MM.1S (cell line): ENCODE data around the gene ST7.
"Not testable (repeated sequence)": the region's sequence is repeated elsewhere in the genome, so short reads cannot be mapped to it uniquely, and the experiment has no call there.

Experiments
- DNase-seq: peaks from one replicate; pipeline ENCODE4 v3.0.0-alpha.2; 2015
- H2AFZ ChIP-seq: fragments of 300-600 bp; sonication (generic); 2 replicates; pipeline ENCODE4 v1.6.0; 2016; ENCODE audit warnings: antibody characterized with exemption, low read length
- H3F3A ChIP-seq: fragments of 300-600 bp; sonication (generic); 2 replicates; pipeline ENCODE4 v1.6.1; 2016; ENCODE audit warnings: mild to moderate bottlenecking, antibody characterized with exemption, low read length, moderate library complexity, mixed read lengths; ENCODE audit not compliant: insufficient read depth
- H3K27ac ChIP-seq: fragments of 300-600 bp; sonication (generic); 2 replicates; pipeline ENCODE4 v1.5.1; 2016; ENCODE audit warnings: mild to moderate bottlenecking, low read length
- H3K27me3 ChIP-seq: fragments of 300-600 bp; sonication (generic); replicated peaks from 2 replicates; pipeline ENCODE4 v1.6.0; 2016; ENCODE audit warnings: low read length; ENCODE audit not compliant: insufficient read depth
- H3K36me3 ChIP-seq: fragments of 300-600 bp; sonication (generic); replicated peaks from 2 replicates; pipeline ENCODE4 v1.6.1; 2016; ENCODE audit warnings: mild to moderate bottlenecking, low read length, mixed read lengths; ENCODE audit not compliant: insufficient read depth
- H3K4me1 ChIP-seq: fragments of 300-600 bp; sonication (generic); 2 replicates; pipeline ENCODE4 v1.6.1; 2016; ENCODE audit warnings: low read length, mixed read lengths
- H3K4me2 ChIP-seq: fragments of 300-600 bp; sonication (generic); 2 replicates; pipeline ENCODE4 v1.6.0; 2016; ENCODE audit warnings: low read depth, low read length
- H3K4me3 ChIP-seq: fragments of 300-600 bp; sonication (generic); 2 replicates; pipeline ENCODE4 v1.5.1; 2016; ENCODE audit warnings: low read length, mixed read lengths
- H3K79me2 ChIP-seq: fragments of 300-600 bp; sonication (generic); 2 replicates; pipeline ENCODE4 v1.6.1; 2016; ENCODE audit warnings: mixed run types, low read length, mixed read lengths
- H3K9ac ChIP-seq: fragments of 300-600 bp; sonication (generic); 2 replicates; pipeline ENCODE4 v1.6.1; 2016; ENCODE audit warnings: low read length, mixed read lengths
- H3K9me2 ChIP-seq: fragments of 300-600 bp; sonication (generic); replicated peaks from 2 replicates; pipeline ENCODE4 v1.6.1; 2016; ENCODE audit warnings: mild to moderate bottlenecking, low read length, mixed read lengths; ENCODE audit not compliant: insufficient read depth
- H3K9me3 ChIP-seq: fragments of 300-600 bp; sonication (generic); replicated peaks from 2 replicates; pipeline ENCODE4 v1.6.1; 2016; ENCODE audit warnings: mild to moderate bottlenecking, low read length, mixed read lengths; ENCODE audit not compliant: insufficient read depth
- H4K20me1 ChIP-seq: fragments of 300-600 bp; sonication (generic); 2 replicates; pipeline ENCODE4 v1.6.1; 2016; ENCODE audit warnings: mild to moderate bottlenecking, low read length, moderate library complexity, mixed read lengths; ENCODE audit not compliant: insufficient read depth
- EZH2 ChIP-seq: fragments of 300-600 bp; sonication (generic); optimal IDR thresholded peaks from 2 replicates; pipeline ENCODE3; 2017; ENCODE audit warnings: low read depth, mild to moderate bottlenecking, antibody characterized with exemption, low read length, mixed read lengths
- EZH2phosphoT487 ChIP-seq: fragments of 300-600 bp; sonication (generic); IDR thresholded peaks from 2 replicates; pipeline ENCODE4 v1.6.1; 2018; ENCODE audit warnings: antibody characterized with exemption, low read length
- TF ChIP-seq, protein P1 (sequence below): fragments of 300-600 bp; sonication (generic); IDR thresholded peaks from 2 replicates; pipeline ENCODE4 v1.5.1; 2016; ENCODE audit warnings: antibody characterized with exemption, low read length, mixed read lengths

The ST7 gene

DNA sequence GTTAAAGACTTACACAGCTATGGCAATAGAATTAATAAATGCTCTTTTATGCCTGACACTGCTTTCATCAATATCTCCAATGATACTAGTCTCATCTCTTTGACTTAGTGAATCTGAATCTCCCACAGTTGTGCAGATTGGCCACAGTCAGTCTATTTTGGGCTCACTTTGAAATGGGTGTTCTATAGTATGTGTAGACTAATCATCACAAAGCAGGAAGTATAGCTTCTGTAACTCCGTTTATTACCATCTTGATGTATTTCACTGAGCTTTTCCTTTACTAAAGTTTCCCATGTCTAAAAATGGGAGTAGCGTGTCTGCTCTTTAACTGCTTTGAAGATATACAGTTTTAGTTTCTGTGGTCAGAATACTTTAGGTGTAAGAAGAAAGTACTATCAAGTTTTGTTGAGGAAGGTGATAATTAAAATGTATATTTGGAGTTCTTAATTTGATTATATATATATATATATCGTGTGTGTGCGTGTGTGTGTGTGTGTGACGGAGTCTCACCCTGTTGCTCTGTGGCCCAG is 70.1 kb downstream of the ST7 start:
- Histone ChIP-seq H3K36me3 (no peaks in the 10 kb centered on the region), H4K20me1 (no peaks in the 10 kb centered on the region), H3K9me3 (no peaks in the 10 kb centered on the region), H2AFZ (no peak overlapping the region), H3K4me1 (no peaks in the 10 kb centered on the region), H3K4me3 (no peak overlapping the region), H3F3A (no peaks in the 10 kb centered on the region), H3K27me3 (no peaks in the 10 kb centered on the region), H3K9ac (no peak overlapping the region), H3K9me2 (no peaks in the 10 kb centered on the region), H3K27ac (no peak overlapping the region), H3K79me2 (peaks cover 18% of the 10 kb centered on the region; the same call in 1 of the 2 replicates), H3K4me2 (no peak overlapping the region)
- TF ChIP-seq EZH2 (no peak), EZH2phosphoT487 (no peak)
- TF ChIP-seq, protein P1, sequence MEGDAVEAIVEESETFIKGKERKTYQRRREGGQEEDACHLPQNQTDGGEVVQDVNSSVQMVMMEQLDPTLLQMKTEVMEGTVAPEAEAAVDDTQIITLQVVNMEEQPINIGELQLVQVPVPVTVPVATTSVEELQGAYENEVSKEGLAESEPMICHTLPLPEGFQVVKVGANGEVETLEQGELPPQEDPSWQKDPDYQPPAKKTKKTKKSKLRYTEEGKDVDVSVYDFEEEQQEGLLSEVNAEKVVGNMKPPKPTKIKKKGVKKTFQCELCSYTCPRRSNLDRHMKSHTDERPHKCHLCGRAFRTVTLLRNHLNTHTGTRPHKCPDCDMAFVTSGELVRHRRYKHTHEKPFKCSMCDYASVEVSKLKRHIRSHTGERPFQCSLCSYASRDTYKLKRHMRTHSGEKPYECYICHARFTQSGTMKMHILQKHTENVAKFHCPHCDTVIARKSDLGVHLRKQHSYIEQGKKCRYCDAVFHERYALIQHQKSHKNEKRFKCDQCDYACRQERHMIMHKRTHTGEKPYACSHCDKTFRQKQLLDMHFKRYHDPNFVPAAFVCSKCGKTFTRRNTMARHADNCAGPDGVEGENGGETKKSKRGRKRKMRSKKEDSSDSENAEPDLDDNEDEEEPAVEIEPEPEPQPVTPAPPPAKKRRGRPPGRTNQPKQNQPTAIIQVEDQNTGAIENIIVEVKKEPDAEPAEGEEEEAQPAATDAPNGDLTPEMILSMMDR: no peak
- DNase-seq: no peak

DNA sequence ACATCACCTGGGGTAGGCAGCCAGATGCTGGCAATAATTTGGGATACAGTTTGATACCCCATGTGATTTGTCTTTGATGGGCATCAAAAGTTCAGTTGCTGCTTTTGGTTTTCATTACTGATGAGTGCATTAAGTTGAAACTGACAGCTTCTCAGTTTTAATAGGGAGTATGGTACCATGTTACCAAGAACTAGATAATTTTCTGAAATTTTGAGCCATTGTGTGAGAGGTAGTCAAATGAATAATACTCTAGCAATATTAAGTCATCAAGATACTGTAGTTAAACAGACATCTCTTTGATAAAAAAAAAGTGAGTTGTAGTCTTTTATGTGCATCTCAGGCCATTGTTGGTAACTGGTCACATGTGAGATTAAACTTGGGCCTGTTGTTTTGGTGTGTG is 71.5 kb downstream of the ST7 start:
- no peak overlapping the region for H3K4me2 ChIP-seq
- no peak overlapping the region for H3K9ac ChIP-seq
- no peak for TF ChIP-seq EZH2phosphoT487
- TF ChIP-seq EZH2: no peak
- TF ChIP-seq, protein P1: no peak
- no peaks in the 10 kb centered on the region for H3K4me1 ChIP-seq
- H3K9me2 ChIP-seq: no peaks in the 10 kb centered on the region
- no peak for DNase-seq
- no peaks in the 10 kb centered on the region for H3K9me3 ChIP-seq
- H3K79me2 ChIP-seq: peaks cover 21% of the 10 kb centered on the region; the same call in 1 of the 2 replicates
- no peaks in the 10 kb centered on the region for H3K27me3 ChIP-seq
- no peak overlapping the region for H3K4me3 ChIP-seq
- H4K20me1 ChIP-seq: no peaks in the 10 kb centered on the region
- H3K27ac ChIP-seq: no peak overlapping the region
- H2AFZ ChIP-seq: no peak overlapping the region
- no peaks in the 10 kb centered on the region for H3K36me3 ChIP-seq
- no peaks in the 10 kb centered on the region for H3F3A ChIP-seq

DNA sequence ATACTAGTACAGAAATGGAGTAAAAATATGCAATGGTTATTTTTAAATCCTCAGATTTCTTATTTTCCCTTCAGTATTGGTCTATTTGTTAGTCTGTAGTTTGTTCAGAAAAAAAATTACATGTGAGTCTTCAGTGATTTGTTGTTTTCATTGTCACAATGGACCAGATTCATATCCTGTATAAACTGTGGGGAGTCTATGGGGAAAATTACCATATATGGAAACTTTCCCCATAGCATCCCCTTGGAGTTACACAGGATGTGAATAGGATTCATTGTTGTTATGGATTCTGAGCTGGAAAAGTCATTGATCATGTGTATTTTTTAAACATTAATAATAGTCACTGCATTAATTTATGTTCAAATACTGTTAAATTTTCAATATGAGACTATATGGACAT is 72.6 kb downstream of the ST7 start:
- Histone ChIP-seq H3K9me2 (no peaks in the 10 kb centered on the region), H3K36me3 (no peaks in the 10 kb centered on the region), H3K27ac (no peak overlapping the region), H3K79me2 (peaks cover 21% of the 10 kb centered on the region; the same call in 1 of the 2 replicates), H3K4me2 (no peak overlapping the region), H3K9me3 (no peaks in the 10 kb centered on the region), H4K20me1 (no peaks in the 10 kb centered on the region), H3K4me1 (no peaks in the 10 kb centered on the region), H3F3A (no peaks in the 10 kb centered on the region), H3K4me3 (no peak overlapping the region), H2AFZ (no peak overlapping the region), H3K9ac (no peak overlapping the region), H3K27me3 (no peaks in the 10 kb centered on the region)
- TF ChIP-seq EZH2phosphoT487 (no peak), EZH2 (no peak)
- TF ChIP-seq, protein P1: no peak
- no peak for DNase-seq

DNA sequence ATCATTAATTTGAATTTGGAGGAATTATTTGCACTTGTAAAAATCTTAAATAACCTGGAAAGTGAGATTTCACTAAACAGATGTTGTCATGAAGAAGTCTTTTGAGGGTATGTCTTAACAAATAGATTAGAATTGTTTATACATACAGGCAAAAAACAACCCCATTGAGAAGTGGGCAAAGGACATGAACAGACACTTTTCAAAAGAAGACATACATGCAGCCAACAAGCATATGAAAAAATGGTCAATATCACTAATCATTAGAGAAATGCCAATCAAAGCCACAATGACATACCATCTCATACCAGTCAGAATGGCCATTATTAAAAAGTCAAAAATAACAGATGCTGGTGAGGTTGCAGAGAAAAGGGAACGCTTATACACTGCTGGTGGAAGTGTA is 77.0 kb downstream of the ST7 start:
- not testable (repeated sequence) for H3K4me1 ChIP-seq, H4K20me1 ChIP-seq, H3K9me2 ChIP-seq, H3K4me3 ChIP-seq, H3K27me3 ChIP-seq, H3K9me3 ChIP-seq, H3K9ac ChIP-seq, DNase-seq, H2AFZ ChIP-seq, H3K4me2 ChIP-seq, H3K36me3 ChIP-seq, H3F3A ChIP-seq, H3K27ac ChIP-seq
- H3K79me2 ChIP-seq: peaks cover 12% of the 10 kb centered on the region; the same call in 1 of the 2 replicates

DNA sequence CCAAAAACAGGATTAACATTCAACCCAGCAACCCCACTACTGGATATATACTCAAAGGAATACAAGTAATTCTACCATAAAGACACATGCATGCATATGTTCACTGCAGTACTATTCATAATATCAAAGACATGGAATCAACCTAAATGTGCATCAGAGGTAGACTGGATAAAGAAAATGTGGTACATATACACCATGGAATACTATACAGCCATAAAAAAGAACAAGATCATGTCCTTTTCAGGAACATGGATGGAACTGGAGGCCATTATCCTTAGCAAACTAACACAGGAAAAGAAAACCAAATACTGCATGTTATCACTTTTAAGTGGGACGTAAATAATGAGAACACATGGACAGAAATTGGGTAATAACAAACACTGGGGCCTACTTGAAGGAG is 77.5 kb downstream of the ST7 start:
- not testable (repeated sequence) for H3K9ac ChIP-seq, H4K20me1 ChIP-seq, H3K27me3 ChIP-seq, H3K36me3 ChIP-seq, H3F3A ChIP-seq, H3K4me2 ChIP-seq, H3K27ac ChIP-seq, H2AFZ ChIP-seq, DNase-seq, H3K4me1 ChIP-seq, H3K4me3 ChIP-seq, H3K9me2 ChIP-seq, H3K9me3 ChIP-seq
- H3K79me2 ChIP-seq: peaks cover 11% of the 10 kb centered on the region; the same call in 1 of the 2 replicates
